ENCODE data around the gene HOXB6. TPM values are rescaled to one million over a fixed set of nuclear protein-coding genes. Genes with fewer than 3 reads are reported as not detected.

Gene HOXB6
- total RNA-seq, 1 donor from 2014 or later, result not detected

DNA sequence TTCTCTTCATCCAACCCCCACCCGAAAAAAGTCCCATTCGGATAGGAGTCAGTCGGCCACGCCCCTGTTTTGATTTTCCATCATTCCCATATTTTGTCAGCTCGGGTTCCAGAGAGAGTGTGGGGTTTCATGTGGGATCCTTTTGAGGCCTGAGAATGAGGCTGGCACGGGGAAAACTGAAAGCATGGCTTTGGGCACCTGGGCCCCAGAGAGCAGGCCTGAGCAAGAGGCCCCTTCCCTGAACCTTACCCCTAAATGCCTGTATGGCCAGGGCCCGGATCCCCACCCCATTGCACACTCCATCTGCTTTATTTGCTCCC is 22.1 kb downstream of the HOXB6 start:
- Histone ChIP-seq H3K9ac (ENCODE audit: low read depth in 1 of 3, low read length in 3 of 3) (peak overlapping the region in 1 of 3 donors; percentile 45), H3K4me1 (ENCODE audit: control insufficient read depth in 3 of 3, insufficient read depth in 3 of 3, low read length in 3 of 3) (peaks cover 13 to 29% (median 25%) of the 10 kb centered on the region in 3 donors), H3K9me3 (ENCODE audit: control insufficient read depth in 3 of 3, low read length in 3 of 3) (no peaks in the 10 kb centered on the region), H3K27me3 (ENCODE audit: control insufficient read depth in 3 of 3, insufficient read depth in 3 of 3, low read length in 3 of 3) (peaks cover 56 to 90% (median 83%) of the 10 kb centered on the region in 3 donors), H3K4me3 (ENCODE audit: low read length in 3 of 3) (peak overlapping the region in 1 of 3 donors; percentile 23), H3K36me3 (ENCODE audit: control insufficient read depth in 3 of 3, insufficient read depth in 3 of 3, low read length in 3 of 3) (no peaks in the 10 kb centered on the region), H3K27ac (ENCODE audit: low read depth, low read length) (peak overlapping the region; percentile 67)

DNA sequence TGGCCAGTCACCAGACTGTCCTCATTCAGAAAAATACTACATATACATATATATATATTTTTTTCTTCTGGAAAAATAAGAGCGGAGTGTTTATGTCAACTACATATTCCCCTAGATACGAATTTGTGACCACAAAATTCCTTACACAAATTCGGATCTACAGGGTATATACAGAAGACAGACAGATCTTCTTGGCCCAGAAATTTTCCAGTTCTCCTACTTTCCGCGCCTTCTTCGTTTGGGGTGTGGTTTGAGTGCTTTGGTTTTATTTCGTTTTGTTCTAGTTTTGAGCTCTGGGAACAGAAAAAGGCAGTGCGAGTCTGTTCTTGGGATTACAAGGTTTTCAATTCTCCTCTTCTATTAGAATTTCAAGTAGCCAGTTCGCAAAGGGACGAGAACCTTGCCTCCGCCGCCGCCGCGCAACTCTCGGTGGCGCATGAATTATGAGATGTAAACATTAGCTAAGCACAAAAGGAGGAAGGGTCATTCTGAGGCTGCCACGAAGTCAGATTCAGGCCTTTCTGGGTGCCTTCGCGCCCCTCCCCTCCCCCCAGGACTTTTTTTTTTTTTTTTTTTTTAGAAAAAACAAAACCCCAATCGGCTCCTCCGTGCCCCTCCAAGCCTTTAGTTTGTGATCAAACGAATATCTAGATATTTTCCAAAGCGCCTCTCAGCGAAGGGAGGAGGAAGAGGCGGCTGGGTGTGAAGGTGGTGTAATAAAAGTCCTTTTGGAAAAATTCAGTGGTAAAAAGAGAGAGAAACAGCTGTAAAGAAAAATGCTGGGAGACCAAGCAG is 24.8 kb downstream of the HOXB6 start:
- no peak overlapping the region for H3K4me3 ChIP-seq (ENCODE audit: low read length in 3 of 3)
- no peaks in the 10 kb centered on the region for H3K36me3 ChIP-seq (ENCODE audit: control insufficient read depth in 3 of 3, insufficient read depth in 3 of 3, low read length in 3 of 3)
- no peaks in the 10 kb centered on the region for H3K9me3 ChIP-seq (ENCODE audit: control insufficient read depth in 3 of 3, low read length in 3 of 3)
- H3K27me3 ChIP-seq (ENCODE audit: control insufficient read depth in 3 of 3, insufficient read depth in 3 of 3, low read length in 3 of 3), result peaks cover 48 to 88% (median 80%) of the 10 kb centered on the region in 3 donors
- H3K27ac ChIP-seq (ENCODE audit: low read depth, low read length), result no peak overlapping the region
- H3K4me1 ChIP-seq (ENCODE audit: control insufficient read depth in 3 of 3, insufficient read depth in 3 of 3, low read length in 3 of 3), result peaks cover 2 to 25% (median 21%) of the 10 kb centered on the region in 3 donors
- H3K9ac ChIP-seq (ENCODE audit: low read depth in 1 of 3, low read length in 3 of 3), result no peak overlapping the region

DNA sequence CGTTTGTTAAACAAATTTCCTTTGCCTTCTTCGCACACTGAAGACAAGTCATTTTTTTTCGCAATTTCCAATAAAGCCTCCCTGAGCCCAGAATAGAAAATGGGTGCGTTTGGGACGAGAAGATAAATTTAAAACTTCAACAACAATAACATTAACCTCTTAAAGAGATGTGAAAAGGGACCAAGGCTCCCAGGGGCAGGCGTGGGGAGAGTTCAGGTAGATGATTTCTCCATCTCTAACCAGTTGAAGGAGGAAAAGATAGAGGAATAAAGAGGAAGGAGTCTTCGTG is 25.4 kb downstream of the HOXB6 start:
- Histone ChIP-seq H3K27ac (ENCODE audit: low read depth, low read length) (no peak overlapping the region), H3K4me3 (ENCODE audit: low read length in 3 of 3) (peak overlapping the region in 1 of 3 donors; percentile 80), H3K27me3 (ENCODE audit: control insufficient read depth in 3 of 3, insufficient read depth in 3 of 3, low read length in 3 of 3) (peaks cover 51 to 88% (median 83%) of the 10 kb centered on the region in 3 donors), H3K9ac (ENCODE audit: low read depth in 1 of 3, low read length in 3 of 3) (no peak overlapping the region), H3K4me1 (ENCODE audit: control insufficient read depth in 3 of 3, insufficient read depth in 3 of 3, low read length in 3 of 3) (peaks cover 0 to 23% (median 19%) of the 10 kb centered on the region in 3 donors), H3K36me3 (ENCODE audit: control insufficient read depth in 3 of 3, insufficient read depth in 3 of 3, low read length in 3 of 3) (no peaks in the 10 kb centered on the region), H3K9me3 (ENCODE audit: control insufficient read depth in 3 of 3, low read length in 3 of 3) (no peaks in the 10 kb centered on the region)

DNA sequence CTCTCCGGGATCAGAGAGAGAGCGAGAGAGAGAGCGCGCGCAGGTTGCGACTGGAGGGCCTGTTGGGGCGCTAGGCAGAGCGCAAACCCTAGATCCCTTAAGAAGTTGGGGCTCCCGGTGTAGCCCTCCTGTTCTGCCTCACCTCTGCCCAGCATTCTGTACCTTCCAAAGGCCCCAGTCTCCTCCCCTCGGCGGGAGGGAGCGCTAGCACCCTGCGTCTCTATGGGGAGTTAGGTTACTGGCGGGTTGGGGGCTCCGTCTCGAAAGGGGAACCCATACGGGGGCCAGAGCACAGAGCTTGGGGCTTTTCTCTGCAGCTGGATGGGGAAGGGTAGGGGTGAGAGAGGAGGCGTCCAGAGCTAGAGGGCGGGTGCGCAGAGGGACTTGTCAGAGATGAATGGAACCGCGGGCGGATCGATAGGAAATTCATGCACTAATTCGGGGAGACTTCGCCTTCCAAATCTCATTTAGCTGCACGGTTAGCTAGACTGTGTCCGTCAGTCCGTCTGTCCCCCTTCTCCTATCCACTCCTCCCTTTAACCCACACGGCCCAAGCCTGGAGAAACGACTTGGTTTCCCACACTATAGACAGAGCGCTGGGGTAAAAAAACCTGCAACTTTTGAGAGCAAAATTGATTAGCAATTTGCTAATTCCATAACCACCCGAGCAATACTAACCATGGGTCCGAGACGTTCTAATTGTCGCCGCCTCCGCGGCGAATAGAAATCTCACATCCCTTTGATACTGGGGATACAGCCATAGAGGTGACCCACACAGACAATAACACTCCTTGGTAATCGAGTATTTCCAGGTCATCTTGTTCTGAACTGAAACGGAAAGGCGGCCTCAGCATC is 25.9 kb downstream of the HOXB6 start:
- Histone ChIP-seq H3K27ac (ENCODE audit: low read depth, low read length) (peak overlapping the region; percentile 74), H3K9ac (ENCODE audit: low read depth in 1 of 3, low read length in 3 of 3) (peak overlapping the region; percentile 40 to 72 (median 62)), H3K9me3 (ENCODE audit: control insufficient read depth in 3 of 3, low read length in 3 of 3) (no peaks in the 10 kb centered on the region), H3K36me3 (ENCODE audit: control insufficient read depth in 3 of 3, insufficient read depth in 3 of 3, low read length in 3 of 3) (no peaks in the 10 kb centered on the region), H3K27me3 (ENCODE audit: control insufficient read depth in 3 of 3, insufficient read depth in 3 of 3, low read length in 3 of 3) (peaks cover 54 to 88% (median 88%) of the 10 kb centered on the region in 3 donors), H3K4me1 (ENCODE audit: control insufficient read depth in 3 of 3, insufficient read depth in 3 of 3, low read length in 3 of 3) (peaks cover 0 to 23% (median 19%) of the 10 kb centered on the region in 3 donors), H3K4me3 (ENCODE audit: low read length in 3 of 3) (peak overlapping the region; percentile 45 to 80 (median 69))

DNA sequence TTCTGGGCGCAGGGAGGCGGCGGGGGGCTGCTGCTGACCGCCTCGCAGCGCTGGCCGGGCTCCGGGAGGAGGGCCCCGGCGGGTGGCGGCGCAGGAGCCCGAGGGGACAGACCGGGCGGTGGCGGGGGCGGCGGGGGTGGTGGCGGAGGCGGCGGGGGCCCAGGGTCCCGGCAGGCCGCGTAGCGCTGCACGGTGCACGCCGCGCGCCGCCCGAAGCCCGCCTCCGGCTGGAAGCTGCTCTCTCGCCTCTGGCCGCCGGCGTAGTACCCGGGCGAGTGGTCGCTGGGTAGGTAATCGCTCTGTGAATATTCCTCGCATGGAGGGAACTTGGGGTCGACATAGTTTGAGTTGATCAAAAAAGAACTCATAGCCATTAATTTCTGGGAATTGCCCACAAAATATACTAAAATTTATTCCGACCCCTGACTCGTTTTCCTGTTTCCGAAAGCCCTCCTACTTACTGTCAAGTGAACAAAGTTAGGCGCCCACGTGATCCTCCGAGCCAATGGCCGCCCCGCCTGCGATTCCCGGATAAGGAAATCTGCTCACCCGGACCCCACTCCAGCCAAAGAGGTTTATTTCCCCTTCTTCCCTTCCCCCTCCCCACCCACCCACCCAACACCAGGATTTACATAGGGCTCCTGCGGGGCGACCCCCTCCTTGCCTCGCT is 26.7 kb downstream of the HOXB6 start, which contains the start of gene HOXB4:
Gene HOXB4, minus strand, starts transcription at position 405 of the 670 bp plus-strand sequence. Its CDS starts 31 bp downstream, at position 374.
- Histone ChIP-seq H3K27me3 (ENCODE audit: control insufficient read depth in 3 of 3, insufficient read depth in 3 of 3, low read length in 3 of 3) (peaks cover 51 to 88% (median 88%) of the 10 kb centered on the region in 3 donors), H3K4me1 (ENCODE audit: control insufficient read depth in 3 of 3, insufficient read depth in 3 of 3, low read length in 3 of 3) (peaks cover 0 to 23% (median 19%) of the 10 kb centered on the region in 3 donors), H3K9me3 (ENCODE audit: control insufficient read depth in 3 of 3, low read length in 3 of 3) (no peaks in the 10 kb centered on the region), H3K4me3 (ENCODE audit: low read length in 3 of 3) (peak within 1 kb of the TSS; percentile 64 to 80 (median 69)), H3K9ac (ENCODE audit: low read depth in 1 of 3, low read length in 3 of 3) (peak within 1 kb of the TSS; percentile 45 to 72 (median 62)), H3K36me3 (ENCODE audit: control insufficient read depth in 3 of 3, insufficient read depth in 3 of 3, low read length in 3 of 3) (no peaks in the 10 kb centered on the region), H3K27ac (ENCODE audit: low read depth, low read length) (peak within 1 kb of the TSS; percentile 74)

DNA sequence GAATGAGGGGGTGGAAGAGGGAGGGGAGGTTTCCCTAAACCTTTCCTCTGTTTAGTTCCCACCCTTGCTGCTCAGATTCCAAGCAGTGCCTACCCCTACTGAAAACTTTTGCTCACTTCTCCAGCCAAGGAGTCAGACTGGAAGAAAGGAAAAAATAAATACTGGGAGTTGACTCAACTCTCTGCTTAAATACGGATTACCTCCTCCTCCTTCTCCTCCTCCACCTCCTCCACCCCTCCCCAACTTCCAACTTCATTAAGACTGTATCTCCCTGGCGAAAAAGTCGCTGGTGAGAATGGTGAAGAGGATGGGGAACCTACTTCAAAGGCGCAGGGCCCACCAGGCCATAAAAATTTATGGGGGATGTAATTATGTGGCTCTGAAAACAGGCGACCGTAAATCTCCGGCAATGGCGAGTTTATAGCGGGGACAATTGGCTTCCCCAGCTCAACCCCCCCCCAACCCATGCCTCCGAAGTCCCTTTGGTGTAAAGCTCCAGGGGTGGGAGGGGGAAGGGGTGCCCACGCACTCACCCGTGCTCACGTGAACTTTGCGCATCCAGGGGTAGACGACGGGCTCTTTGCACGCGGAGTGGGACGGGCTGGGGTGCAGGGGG is 27.3 kb downstream of the HOXB6 start:
- H3K27ac ChIP-seq (ENCODE audit: low read depth, low read length), result peak overlapping the region; percentile 40
- H3K9me3 ChIP-seq (ENCODE audit: control insufficient read depth in 3 of 3, low read length in 3 of 3), result no peaks in the 10 kb centered on the region
- peaks cover 45 to 88% (median 87%) of the 10 kb centered on the region in 3 donors for H3K27me3 ChIP-seq (ENCODE audit: control insufficient read depth in 3 of 3, insufficient read depth in 3 of 3, low read length in 3 of 3)
- peak overlapping the region in 2 of 3 donors; percentile 2 to 51 for H3K9ac ChIP-seq (ENCODE audit: low read depth in 1 of 3, low read length in 3 of 3)
- no peaks in the 10 kb centered on the region for H3K36me3 ChIP-seq (ENCODE audit: control insufficient read depth in 3 of 3, insufficient read depth in 3 of 3, low read length in 3 of 3)
- peak overlapping the region; percentile 11 to 68 (median 22) for H3K4me3 ChIP-seq (ENCODE audit: low read length in 3 of 3)
- peaks cover 5 to 23% (median 19%) of the 10 kb centered on the region in 3 donors for H3K4me1 ChIP-seq (ENCODE audit: control insufficient read depth in 3 of 3, insufficient read depth in 3 of 3, low read length in 3 of 3)

DNA sequence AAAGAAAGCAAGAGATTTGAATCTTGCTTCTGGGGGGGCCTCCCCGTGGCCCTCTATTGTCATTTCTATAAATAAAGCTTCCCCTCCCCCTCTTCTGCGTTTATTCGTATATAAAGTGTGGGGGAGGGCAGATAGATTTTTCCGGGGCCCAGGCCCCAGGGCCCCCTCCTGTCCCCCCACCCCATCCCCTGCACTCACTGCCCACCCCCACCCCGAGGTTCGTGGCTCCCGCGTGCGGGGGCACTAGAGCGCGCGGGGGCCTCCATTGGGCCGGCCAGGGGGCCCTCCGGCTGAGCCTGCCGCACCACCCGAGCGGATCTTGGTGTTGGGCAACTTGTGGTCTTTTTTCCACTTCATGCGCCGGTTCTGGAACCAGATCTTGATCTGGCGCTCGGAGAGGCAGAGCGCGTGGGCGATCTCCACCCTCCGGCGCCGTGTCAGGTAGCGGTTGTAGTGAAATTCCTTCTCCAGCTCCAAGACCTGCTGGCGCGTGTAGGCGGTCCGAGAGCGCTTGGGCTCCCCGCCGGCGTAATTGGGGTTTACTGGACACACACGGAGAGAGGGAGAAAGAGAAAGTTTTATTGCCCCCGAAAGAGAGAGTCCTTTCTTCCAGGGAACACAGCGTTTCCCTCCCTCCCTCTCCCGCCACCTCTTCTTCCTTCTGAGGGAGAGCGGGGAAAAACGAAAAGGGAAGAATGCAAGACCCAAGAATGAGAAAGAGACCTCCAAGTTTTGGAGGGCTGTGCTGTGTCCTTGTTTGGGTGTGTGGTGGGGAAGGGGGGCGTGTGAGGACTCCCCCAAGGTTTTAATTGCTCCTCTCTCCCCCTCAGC is 28.1 kb downstream of the HOXB6 start:
- Histone ChIP-seq H3K36me3 (ENCODE audit: control insufficient read depth in 3 of 3, insufficient read depth in 3 of 3, low read length in 3 of 3) (no peaks in the 10 kb centered on the region), H3K27me3 (ENCODE audit: control insufficient read depth in 3 of 3, insufficient read depth in 3 of 3, low read length in 3 of 3) (peaks cover 42 to 88% (median 84%) of the 10 kb centered on the region in 3 donors), H3K9me3 (ENCODE audit: control insufficient read depth in 3 of 3, low read length in 3 of 3) (no peaks in the 10 kb centered on the region), H3K4me1 (ENCODE audit: control insufficient read depth in 3 of 3, insufficient read depth in 3 of 3, low read length in 3 of 3) (peaks cover 11 to 19% (median 19%) of the 10 kb centered on the region in 3 donors), H3K4me3 (ENCODE audit: low read length in 3 of 3) (peak overlapping the region; percentile 6 to 68 (median 11)), H3K27ac (ENCODE audit: low read depth, low read length) (peak overlapping the region; percentile 40), H3K9ac (ENCODE audit: low read depth in 1 of 3, low read length in 3 of 3) (no peak overlapping the region)

DNA sequence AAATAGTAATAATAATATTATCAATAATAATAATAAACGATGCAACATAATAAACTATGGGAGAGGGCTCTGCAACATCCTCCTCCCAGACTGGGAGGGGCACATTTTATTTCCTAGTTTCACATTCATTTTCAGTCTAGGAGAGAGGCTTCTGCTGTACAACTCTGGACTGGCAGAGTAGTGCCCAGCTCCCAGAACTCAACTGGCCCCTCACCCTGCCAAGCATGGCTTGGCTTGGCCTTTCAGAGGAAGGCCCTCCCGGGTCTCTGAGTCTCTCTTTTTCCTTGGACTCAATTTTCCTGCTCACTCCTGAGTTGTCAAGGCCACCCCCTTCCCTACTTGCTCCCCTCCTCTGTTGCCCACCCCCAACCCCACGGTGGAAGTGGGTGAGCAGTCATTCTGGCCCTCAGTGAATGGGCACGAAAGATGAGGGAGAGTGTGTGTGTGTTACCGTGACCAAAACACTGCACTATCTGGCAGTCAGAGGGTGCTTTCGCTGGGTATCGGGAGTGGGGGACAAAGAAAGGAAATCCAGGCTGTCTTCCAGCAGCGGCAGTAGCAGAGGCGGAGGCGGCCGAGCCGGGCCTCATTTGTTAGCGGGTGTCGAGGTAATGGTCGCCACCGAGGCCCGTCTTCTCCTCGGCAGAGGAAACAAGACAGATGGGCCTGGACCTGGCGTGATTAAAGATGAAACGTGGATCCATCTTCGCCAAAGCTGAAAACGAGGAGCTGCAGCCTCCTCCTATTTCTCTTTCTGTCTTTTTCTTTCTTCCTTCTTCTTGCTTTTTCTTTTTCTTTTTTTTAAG is 28.9 kb downstream of the HOXB6 start:
- Histone ChIP-seq H3K36me3 (ENCODE audit: control insufficient read depth in 3 of 3, insufficient read depth in 3 of 3, low read length in 3 of 3) (no peaks in the 10 kb centered on the region), H3K4me3 (ENCODE audit: low read length in 3 of 3) (peak overlapping the region in 1 of 3 donors; percentile 29), H3K9ac (ENCODE audit: low read depth in 1 of 3, low read length in 3 of 3) (no peak overlapping the region), H3K9me3 (ENCODE audit: control insufficient read depth in 3 of 3, low read length in 3 of 3) (no peaks in the 10 kb centered on the region), H3K27me3 (ENCODE audit: control insufficient read depth in 3 of 3, insufficient read depth in 3 of 3, low read length in 3 of 3) (peaks cover 34 to 88% (median 83%) of the 10 kb centered on the region in 3 donors), H3K4me1 (ENCODE audit: control insufficient read depth in 3 of 3, insufficient read depth in 3 of 3, low read length in 3 of 3) (peaks cover 12 to 19% (median 19%) of the 10 kb centered on the region in 3 donors), H3K27ac (ENCODE audit: low read depth, low read length) (peak overlapping the region; percentile 36)
